Activated CD4-positive, alpha-beta T cell treated with anti-CD3 and anti-CD28 coated beads, Interleukin-2, amount 50 U/mL, for 24 hours (primary cell): ENCODE measurements around the gene JUN.

Experiments
- DNase-seq, 2 donors: peaks; one replicate each; pipeline ENCODE4 v3.0.0-alpha.2; 2020; ENCODE audit warnings: low read depth in 1 of 2, low spot score in 1 of 2

JUN gene

DNA sequence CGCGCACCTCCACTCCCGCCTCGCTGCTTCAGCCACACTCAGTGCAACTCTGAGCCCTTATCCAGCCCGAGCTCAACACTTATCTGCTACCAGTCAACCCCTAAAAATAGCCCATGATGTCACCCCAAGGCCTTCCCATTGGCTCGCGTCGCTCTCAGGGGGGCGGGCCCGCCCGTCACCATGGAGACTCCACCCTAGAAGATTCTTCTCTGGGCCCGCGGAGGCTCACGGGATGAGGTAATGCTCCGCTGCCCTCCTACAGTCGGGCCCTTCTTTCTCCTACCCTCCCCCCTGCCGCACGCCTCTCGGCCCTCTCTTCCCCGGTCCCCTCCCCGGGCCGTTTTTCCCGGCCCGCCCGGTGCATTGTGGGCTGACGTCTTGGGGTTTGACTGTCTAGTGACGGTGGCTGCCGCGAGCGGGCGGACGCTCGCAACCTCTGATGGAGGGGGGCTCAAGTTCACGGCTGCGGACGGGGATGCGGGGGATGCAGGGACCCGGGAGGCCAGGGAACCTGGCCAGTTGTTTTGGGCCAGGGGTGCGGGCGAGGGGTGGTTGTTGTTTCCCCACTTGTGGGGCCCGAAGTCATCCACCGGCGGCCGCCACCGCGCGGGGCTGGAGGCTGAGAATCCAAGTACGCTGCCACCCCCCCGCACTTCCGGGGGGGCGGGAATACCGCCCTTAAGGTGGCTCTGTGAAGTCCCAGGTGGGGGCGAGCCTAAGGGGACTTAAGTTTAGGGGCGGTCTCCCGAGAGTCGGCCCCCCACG, at the start of gene JUN:
Gene JUN, minus strand, starts transcription at position 55 of the 765 bp plus-strand sequence. CDS start 977 bp downstream, outside the sequence.
- DNase-seq, result peak; percentile 91 to 97

DNA sequence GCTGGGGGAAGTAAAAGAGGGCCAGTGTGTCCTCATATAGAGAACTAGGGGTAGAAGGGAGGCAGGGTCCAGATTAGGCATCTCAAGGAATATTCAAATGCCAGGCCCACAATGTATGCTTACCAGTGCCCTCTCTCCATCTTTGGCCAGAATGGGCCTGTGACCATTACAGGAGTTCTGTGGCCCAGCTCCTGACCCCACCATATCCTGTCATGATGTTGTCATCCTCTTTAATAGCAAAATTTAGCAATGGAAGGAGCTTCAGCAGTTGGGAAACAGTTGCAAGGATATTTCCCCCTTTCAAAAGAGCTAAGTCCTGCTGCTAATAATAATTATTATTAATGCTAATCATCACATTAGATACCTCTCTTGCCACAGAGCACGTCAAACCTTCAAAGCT, 49.3 kb upstream of the JUN start:
- no peak for DNase-seq

DNA sequence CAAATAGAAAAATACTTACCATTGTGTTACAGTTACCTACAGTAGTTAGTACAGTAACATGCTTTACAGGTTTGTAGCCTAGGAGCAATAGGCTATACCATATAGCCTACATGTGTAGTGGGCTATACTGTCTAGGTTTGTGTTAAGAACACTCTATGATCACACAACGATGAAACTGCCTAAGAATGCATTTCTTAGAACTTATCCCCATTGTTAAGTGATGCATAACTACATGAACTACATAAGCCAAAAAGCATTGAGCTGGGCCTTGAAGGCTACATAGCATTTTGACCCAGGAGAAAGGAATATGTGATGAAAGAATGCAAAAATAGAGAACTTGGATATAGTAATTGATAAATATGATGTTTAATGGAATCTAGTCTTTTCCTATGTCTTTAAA, 46.4 kb upstream of the JUN start:
- DNase-seq, result no peak

DNA sequence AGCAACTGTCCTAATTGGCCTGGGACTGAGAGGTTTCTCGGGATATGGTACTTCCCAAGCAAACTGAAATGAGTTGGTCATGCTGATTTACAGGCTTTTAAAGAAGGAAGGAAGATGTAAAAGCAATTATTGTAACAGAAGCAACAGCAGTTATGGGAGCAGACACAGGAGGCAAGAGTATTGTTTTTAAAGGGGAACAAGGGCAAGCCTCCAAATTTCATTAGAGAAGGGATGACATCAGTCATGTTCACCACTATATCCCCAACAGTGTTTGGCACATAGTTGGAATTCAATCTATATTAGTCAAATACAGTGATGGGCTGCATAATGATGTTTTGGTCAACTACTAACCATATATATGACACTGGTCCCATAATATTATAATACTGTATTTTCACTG, 46.0 kb upstream of the JUN start:
- no peak for DNase-seq

DNA sequence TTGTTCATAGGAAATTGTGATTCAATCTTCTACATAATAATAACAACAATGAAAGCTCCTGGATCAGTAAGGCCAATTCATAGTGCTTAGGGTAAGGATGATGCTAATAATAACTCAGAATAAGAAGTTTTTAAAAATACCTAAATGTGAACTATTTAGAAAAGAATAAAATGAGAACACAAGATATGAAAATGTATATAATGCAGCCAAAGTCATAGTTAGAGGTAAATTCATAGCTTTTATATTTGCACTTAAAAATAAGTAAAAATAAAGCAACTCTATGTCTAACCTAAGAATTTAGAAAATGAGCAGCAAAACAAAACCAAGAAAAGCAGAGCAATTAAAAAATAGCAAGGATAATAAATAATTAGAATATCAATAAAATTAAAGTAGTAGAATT, 43.5 kb upstream of the JUN start:
- no peak for DNase-seq

DNA sequence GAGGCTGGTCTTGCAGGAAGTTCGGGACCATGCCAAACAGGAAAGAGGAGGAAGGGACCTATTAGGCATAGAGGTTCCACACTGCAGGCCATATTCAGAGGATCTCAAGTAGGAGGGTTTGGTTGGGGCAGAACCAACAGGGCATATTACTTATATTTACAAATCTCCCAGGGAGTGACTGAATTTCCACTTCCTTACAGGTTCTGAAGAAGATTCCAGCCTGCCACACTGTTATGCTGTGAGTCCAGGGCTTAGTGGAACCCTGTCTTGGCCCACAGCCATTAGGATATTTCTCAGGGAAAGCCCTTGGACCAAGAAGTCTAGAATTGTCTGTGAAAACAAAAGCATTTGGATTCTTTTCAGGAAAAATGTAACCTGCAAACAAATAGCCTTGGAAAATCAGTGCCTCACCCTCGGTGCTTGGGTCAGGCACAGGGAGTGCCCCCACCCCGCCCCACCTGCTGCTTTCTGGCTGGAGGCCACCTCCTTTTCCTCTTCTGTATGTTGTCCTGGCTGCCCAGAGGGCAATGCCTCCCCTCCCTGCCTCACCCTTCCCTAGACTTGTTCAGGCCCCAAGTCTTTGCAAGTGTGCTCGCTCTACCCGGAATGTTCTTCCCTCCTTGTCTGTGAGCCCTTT, 41.0 kb upstream of the JUN start:
- no peak for DNase-seq

DNA sequence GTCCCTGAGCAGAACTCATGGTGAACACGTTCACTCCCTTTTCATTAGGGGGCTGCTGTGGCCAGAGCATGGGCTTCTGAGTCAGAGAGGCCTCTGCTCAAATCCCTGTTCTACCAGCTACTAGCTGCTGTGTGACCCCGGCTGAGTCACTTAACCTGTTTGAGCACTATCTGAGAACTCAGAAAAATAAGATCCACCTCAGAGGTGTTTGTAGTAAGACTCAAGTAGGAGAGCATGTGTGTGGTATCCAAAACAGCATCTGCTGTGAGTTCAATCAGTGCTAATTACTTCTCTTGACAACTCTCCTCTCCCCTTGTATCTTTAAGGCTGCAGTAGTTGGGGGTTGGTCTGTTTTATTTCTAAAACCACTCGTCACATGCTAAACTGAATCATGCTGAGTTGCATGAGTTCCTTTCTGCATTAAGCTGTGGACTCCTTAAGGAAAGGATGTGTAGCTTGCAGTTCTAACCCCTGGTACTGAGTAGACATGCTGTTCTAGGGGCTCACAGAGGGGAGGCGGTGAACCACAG, 39.7 kb upstream of the JUN start:
- no peak for DNase-seq

DNA sequence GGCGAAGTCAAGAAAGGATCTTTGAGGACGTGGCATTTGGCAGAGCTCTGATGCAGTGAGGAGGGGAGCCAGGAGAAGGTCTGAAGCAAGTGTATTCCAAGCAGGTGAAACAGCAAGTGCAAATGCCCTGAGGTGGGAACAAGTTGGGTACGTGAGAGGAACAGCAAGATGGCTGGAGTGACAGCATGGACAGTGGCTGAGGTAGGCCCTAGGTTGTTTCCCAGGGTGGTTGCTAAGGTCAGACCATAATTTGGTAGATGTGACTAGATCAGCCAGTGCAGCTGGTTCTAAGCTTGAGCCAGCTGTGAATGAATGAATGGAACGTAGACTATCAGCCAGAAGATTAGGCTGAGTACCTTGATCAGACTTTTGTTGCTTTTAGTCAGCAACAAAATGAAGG, 37.5 kb upstream of the JUN start:
- DNase-seq, result no peak

DNA sequence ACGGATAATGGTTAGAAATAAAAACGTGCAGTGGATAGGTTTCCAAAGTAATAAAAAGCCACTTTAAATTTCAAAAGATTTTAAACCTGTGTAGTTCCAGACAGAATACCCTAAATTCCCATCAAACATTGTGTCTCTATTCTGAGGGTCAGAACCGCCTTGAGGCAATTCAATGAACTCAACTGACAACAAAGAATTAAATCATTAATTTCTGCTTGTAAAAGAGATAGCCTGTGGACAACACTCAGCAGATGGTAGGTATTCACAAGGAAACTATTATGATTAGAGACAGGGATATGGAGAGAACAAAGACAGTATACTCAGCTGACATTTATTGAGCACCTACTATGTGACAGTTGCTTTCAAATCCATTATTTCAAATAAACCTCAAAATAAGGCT, 35.1 kb upstream of the JUN start:
- no peak for DNase-seq

DNA sequence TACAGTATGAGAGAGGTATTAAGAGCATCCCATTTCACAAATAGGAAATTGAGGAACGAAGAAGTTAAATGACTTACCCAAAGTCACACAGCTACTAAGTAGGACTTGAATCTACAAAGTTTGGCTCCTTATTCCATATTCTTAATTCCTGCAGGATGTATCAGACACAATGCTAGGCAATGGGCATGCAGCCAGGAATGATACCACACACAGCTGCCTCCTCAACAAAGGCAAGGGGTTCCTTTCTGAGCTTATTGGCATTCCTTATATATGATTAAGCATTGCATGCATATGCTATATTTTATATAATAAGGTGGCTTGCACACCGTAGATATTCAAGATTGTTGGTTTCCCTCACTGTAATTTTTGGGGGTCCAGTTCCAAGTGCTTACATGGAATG, 34.2 kb upstream of the JUN start:
- DNase-seq, result no peak

DNA sequence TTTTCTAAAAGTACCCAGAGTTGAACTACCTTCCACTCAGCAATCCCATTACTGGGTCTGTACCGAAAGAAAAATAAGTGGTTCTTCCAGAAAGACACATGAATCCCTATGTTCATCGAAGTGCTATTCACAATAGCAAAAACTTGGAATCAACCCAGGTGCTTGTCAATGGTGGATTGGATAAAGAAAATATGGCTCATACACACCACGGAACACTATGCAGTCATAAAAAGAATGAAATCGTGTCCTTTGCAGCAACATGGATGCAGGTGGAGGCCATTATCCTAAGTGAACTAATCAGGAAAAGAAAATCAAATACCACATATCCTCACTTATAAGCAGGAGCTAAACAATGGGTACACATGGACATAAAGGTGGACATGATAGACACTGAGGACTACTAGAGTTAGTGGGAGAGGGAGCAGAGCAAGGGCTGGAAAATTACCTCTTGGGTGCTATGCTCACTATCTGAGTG, 32.9 kb upstream of the JUN start:
- no peak for DNase-seq

DNA sequence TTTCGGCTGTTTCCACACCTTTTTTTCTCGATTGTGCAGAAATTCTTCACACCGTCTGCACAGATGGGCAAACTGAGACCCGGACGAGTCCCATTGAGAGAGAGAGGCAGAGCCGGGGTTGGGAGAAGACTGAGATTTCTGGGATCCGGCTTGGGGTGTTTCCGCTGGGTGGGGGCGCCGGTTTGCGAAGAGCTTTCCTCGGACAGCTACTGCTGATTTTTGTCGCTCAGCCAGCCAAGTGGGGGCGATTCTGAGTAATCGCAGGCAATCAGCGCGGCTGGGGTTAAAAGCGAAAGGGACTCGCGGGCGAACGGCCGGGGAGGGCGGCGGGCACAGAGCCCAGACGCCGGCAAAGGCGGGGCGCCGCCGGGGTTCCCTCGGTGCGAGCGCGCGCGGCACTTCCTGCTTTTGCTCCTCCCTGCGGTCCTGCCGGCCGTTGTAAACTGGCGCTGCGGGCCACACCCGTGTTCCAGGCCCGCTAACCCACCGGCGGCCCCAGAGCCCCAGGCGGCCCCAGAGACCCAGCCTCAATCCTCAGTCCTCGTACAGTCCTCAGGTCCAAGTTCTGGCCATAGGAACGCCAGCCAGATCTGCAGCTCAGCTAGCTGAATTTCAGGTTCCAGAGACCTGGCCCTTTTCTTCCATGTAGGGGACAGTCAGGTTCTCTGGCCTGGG, 32.4 kb upstream of the JUN start:
- DNase-seq, result peak; percentile 62 to 69

DNA sequence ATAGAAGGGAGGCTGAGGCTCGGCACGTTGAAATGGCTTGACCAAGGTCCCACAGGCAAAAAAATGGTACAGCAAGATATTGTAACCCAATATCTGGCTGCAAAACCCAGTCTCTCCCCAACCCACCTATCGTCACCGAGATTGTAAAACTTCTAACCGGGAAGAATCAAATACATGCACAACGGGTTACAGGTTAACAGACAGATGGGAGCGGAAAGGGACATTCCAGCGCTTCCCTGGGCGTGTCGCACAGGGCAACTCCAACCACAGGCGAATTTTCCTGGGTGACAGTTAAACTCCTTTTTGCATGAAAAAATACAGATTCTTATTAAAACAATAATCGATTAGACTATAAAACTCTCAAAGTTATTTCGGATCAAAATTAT, 31.8 kb upstream of the JUN start:
- no peak for DNase-seq

DNA sequence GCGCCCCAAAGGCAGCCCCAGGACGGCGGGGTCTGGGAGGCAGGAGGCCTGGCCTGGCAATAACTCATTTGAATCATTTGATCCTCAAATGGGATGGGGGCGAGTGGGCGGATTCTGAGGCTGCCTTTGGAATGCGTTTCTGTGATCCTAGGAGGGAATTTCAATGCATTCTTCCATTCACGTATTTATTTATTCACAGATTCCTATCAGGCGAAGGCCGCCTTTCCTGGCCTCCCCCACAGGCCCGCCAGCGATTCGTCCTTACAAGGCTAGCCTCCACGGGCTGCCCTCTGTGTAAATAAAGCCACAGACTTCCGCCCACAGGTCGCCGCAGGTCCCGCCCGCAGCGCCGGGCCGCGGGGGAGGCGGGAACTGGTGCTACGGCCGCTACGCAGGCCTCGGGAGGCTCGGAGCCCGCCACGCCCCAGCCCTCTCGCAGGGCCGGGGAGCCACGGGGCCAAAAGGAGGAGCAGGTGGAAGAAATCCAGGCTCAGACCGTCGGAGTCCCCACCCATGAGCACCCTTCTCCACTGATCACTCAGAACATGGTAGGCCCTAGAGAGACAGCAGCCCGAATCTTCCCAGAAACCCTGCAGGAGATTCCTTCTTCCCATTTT, 31.3 kb upstream of the JUN start:
- DNase-seq, result peak in 1 of 2 donors; percentile 21

DNA sequence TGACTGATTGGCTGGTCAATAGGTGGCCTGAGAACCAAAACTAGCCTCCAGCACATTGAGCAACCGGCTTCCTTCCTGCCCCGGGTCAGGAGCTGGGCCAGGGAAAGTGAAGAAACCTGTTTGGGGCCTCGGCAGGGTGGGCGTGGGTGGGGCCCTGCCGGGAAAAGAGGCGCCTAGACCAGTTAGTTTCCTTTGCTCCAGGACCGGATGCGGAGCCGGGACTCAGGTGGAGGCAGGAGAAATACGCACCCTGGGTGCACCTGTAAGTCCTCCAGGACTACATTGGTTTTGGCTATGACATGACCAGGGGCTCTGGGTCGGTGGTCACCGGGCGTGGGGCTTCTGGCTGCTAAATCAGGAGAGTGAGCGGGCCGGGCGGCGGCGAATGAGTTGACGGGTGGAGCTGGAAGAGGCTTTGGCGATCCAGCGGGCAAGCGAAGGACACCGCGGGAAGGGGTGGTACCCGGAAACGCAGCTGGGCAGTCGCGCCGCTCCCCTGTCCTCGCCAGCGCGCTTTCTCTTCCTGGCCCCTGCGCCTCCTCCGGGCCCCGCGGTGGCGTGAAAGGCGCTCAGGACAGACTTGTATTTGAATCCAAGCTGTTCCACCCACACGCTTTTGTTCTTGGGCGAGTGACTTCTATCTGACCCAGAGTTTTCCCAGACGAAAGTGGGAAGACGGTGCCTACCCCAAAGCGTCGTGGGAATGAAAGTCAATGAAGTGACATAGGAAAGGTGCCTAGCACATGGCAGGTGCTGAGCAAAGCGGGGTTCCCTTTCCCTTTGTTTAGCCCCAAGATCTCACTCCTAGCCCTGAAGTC, 30.6 kb upstream of the JUN start:
- no peak for DNase-seq

DNA sequence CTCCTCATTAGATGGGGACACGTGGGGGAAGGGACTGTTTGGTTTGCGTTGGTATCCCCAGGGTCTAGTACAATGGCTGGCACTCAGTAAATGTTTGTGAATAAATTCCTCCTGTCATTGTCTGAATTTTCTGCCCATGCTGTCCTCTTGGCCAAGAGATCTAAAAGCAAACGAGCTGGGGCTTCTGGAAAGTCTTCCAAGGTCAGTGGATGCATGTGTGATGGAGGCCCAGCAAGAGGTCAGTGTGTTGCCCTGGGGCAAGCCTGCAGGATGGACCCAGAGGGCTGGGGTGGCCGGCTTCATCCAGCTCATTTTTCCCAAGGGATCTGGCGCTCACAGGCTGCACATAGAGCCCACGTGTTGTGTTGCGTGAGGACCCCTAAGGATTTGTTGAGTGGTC, 30.0 kb upstream of the JUN start:
- no peak for DNase-seq

DNA sequence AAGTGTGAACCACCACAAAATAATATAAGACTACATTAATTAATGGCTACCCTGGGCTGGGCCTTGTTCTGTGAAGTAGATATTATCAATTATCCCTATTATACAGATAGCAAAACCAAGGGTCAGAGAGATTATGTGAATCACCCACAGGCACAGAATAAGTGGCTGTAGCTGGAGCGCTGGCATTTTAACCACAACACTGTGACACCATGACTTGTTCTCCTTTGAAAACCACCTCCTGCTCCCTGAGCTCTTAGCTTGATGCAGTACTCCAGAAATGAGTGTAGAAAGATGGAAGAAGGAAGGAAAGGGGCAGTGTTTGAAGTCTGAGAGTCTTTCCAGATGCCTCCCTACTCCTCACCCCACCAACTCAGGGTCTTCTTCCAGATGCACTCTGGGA, 29.5 kb upstream of the JUN start:
- no peak for DNase-seq

DNA sequence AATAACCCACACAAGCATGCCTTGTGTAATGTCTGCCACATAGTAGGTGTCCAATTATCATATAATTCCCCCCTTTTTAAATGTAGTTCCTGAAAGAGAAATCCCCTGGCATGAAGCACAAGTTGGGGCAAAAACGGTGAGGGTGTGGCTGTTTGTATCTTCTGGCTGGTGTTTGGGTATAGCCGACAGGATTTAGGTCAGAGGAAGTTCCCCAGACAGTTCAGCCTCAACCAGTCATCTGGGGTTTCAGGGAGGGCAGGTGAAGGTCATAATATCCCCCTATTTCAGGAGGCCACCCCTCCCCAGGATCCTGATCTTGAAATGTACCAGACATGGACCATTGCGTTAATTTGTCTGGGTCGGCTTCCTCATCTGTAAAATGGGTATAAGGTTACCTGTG, 29.1 kb upstream of the JUN start:
- no peak for DNase-seq

DNA sequence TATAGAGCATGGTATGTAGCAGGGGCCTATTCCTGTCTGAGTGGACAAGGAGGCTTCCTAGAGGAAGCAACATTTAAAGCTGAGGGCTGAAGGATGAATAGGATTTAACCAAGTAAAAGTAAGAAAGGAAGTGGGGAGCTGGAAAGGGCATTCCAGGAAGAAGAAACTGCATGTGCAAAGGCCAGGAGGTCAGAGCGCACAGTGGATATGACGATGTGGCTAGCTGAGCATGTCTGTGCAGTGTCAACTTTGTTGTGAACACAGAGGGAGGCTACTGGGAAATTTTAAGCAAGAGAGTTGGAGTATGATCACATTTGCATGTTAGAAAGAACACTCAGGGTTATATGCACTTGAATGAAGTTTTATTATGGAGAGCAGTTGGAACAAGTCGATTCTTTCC, 28.6 kb upstream of the JUN start:
- no peak for DNase-seq

DNA sequence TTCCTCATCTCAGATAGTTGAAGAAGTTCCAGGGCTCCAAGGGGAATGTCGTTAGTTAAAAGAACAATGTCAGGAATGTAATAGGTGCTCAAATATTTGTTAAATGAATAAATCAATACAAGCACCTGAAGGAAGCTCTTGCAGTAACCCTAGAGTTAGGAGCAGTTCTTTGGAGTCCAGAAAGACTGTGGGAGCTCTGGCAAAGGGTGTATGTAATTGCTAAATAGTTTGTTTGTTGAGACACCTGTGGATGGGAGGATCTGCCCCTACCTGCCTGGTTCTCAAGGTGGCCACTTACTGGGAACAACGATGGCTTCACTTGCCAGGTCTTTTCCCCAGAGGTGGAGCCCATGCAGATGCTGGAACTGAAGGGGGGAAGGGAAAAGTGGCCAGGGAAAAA, 27.5 kb upstream of the JUN start:
- DNase-seq, result no peak
